GM12892 (cell line): ENCODE measurements around the gene ATP5ME.

Experiments used
- DNase-seq: peaks from one replicate; pipeline ENCODE4 v3.0.0; 2011; ENCODE audit not compliant: insufficient read length
- FAIRE-seq: peaks from 2 replicates; lab custom pipeline; 2011; peaks lifted over from hg19 to GRCh38; lab: Jason Lieb, UNC
- POLR2A ChIP-seq: IDR thresholded peaks from 2 replicates; pipeline ENCODE4 v1.6.1; 2011; ENCODE audit warnings: low read depth, low read length, control low read depth
- POLR2AphosphoS5 ChIP-seq: IDR thresholded peaks from 2 replicates; pipeline ENCODE4 v1.6.1; 2011; ENCODE audit warnings: low read depth, low read length, control low read depth
- TAF1 ChIP-seq: IDR thresholded peaks from 2 replicates; pipeline ENCODE4 v1.6.1; 2011; ENCODE audit warnings: low read depth, mild to moderate bottlenecking, control low read depth, low read length, borderline replicate concordance

The ATP5ME gene

DNA sequence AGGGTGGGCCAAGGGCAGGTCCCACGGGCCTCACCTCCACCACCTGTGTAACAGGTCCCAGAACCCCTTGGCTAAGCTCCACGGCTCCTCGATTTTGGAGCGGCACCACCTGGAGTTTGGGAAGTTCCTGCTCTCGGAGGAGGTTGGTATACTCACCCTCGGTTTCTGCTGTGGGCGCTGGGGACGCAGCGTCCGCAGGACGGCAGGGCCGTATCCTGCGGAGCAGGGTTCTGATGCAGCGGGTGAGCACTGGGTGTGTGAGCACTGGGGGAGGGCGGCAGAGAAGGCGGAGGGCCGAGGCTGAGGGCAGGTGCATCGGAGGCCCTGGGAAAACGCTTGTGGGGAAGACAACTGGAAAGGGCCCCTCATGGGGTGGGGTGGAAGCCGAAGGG lies 11.0 kb downstream of the ATP5ME start:
- TF ChIP-seq TAF1 (no peak), POLR2AphosphoS5 (no peak), POLR2A (no peak)
- no peak for DNase-seq
- FAIRE-seq = no peak

DNA sequence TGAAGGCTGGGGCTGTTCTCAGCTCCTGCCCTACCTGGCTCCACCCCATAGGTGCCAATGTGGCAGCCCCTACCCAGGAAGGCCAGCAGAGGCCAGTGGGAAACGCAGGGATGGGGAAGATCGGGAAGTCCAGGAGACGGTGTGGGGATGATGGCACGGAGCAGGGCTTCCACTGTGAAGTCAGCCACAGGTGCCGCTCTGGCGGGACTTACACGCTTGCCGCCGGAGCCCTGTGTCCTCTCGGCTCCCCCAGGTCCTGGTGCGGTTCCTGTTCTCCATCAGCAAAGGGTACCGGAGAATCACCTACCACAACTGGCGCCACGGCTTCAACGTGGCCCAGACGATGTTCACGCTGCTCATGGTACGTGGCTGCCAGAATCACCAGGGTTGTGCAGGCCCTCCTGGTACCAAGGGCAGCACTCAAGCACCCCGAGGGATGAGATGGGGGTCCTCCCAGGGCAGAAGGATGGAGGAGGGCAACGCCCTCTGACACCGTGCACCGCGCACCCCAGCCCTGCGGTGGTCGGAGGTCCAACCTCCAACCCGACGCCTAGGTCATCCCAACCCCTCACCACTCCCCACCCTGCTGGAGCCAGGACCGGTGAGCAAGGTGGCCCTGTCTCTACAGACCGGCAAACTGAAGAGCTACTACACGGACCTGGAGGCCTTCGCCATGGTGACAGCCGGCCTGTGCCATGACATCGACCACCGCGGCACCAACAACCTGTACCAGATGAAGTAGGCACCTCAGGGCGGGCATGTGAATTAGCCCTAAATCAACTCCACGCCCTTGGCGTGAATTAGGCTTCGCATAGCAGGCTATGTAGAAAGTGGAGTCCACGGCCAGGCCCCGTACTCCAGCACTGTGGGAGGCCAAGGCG lies 12.0 kb downstream of the ATP5ME start:
- no peak for TF ChIP-seq TAF1
- TF ChIP-seq POLR2AphosphoS5 = no peak
- no peak for TF ChIP-seq POLR2A
- FAIRE-seq (no peak), DNase-seq (no peak)

DNA sequence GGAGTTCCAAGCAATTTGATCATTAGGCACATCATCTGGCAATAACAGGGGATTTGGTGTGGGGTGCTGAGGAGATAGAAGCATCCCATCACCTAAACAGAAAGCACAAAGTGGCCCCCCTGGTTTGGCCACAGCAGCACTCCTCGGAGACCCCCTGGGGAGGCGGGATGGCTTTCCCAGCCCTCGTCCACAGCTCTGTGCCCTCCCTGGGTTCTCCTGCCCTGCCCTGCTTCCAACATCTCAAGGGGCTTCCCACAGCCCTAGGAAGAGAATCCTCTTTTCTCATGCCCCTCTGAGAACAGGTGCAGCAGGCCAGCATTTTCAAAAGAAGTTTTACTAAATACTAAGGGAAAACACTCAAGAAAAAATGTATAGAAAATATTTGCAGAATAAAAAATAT lies 12.8 kb downstream of the ATP5ME start:
- no peak for TF ChIP-seq POLR2AphosphoS5
- no peak for FAIRE-seq
- DNase-seq = no peak

DNA sequence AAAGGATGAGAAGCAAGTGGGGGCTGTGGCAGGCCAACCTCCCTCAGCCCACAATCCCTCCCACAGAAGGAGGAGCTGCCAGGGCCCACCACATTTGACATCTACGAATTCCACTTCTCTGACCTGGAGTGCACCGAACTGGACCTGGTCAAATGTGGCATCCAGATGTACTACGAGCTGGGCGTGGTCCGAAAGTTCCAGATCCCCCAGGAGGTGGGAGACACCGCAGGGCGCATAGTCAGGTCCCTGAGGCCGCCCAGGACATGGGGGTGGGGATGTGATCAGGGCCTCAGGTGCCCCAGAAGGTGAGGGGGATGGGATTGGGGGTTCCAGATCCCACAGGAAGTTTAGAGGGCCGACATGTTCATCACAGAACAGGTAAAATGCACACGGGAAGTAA lies 13.7 kb downstream of the ATP5ME start:
- TF ChIP-seq POLR2A (no peak), TAF1 (no peak), POLR2AphosphoS5 (no peak)
- FAIRE-seq = no peak
- no peak for DNase-seq

DNA sequence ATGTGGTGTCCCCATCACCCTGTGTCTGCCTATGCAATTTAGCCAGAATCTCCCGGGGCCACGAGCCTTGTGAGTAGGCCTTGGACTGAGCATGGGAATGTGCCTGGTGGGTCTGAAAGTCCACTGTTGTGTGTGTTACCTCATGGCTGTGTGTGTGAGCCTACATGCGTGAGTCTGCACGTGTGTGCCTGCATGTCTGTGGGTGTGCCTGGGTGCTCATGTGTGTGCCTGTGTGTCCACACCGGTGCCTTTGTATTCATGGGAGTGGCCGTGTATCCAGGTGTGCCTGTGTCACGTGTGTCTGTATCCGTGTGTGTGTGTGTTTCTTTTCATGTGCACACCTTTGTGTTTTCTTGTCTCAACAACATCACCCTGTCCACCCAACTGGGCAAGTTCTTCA lies 14.2 kb downstream of the ATP5ME start:
- FAIRE-seq (no peak), DNase-seq (no peak)

DNA sequence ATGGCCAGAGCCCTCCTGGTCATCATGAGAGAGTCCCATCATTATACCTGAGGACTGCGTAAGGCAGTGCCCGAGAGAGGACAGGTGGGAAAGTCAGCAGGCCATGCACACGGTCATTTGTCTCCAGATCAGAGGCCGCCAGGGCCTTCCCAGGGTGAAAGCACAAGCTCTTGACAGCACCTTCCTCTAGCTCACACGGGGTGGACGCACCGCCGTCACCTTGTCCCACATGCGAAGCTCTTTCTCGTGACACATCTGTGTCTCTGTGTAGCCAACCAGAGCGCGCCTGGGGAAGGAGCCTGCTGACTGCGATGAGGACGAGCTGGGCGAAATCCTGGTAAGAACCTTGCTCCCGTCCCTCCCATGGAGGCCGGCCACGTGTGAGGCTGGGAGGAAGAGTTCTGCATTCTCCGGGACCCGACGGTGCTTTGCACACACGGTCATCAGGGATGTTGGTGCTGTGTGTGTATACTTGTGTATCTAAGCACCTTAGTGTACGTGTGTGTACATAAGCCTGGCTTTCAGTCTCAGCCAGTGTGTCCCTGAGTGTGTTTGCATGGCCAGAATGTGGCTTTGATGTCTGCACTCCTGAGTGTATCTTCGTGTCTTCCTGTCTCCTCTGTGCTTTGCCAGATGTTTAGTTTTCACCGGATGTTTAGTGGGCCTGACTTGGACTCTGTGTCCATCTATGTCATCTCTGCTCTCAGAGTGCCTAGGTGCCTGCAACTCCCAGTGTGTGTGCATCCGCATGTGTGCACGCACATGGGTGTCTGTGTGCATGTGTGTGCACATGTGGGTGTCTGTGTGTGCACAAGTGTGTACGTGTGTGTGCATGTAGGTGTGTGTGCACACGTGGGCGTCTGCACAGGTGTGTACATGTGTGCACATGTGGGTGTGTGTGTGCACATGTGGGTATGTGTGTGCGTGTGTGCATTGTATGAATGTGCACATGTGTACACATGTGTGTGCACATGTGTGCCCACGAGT lies 15.1 kb downstream of the ATP5ME start:
- DNase-seq (no peak), FAIRE-seq (no peak)
- no peak for TF ChIP-seq POLR2AphosphoS5
- no peak for TF ChIP-seq TAF1
- no peak for TF ChIP-seq POLR2A

More for the DNA sequence above, 14.2 kb downstream of the ATP5ME start:
- TF ChIP-seq POLR2AphosphoS5 (no peak), POLR2A (no peak), TAF1 (no peak)

DNA sequence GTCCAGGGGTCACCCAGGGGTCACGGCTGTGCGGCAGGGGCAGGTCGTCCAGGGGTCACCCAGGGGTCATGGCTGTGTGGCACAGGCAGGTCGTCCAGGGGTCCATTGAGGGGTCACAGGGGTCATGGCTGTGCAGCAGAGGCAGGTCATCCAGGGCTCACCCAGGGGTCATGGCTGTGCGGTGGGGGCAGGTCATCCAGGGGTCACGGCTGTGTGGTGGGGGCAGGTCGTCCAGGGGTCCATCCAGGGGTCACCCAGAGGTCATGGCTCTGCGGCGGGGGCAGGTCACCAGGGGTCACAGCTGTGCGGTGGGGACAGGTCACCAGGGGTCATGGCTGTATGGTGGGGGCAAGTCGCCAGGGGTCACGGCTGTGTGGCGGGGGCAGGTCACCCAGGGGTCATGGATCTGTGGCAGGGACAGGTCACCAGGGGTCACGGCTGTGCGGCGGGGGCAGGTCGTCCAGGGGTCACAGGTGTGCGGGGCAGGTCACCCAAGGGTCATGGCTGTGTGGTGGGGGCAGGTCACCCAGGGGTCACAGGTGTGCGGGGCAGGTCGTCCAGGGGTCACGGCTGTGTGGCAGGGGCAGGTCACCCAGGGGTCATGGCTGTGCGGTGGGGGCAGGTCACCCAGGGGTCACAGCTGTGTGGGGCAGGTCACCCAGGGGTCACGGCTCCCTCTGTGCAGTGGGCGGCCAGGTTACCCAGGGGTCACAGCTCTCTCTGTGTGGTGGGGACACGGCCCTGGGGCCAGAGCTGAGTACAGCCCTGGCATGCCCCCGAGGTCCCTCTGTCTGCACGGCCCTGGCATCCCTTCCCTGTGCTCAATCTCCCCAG lies 16.0 kb downstream of the ATP5ME start:
- no peak for FAIRE-seq

DNA sequence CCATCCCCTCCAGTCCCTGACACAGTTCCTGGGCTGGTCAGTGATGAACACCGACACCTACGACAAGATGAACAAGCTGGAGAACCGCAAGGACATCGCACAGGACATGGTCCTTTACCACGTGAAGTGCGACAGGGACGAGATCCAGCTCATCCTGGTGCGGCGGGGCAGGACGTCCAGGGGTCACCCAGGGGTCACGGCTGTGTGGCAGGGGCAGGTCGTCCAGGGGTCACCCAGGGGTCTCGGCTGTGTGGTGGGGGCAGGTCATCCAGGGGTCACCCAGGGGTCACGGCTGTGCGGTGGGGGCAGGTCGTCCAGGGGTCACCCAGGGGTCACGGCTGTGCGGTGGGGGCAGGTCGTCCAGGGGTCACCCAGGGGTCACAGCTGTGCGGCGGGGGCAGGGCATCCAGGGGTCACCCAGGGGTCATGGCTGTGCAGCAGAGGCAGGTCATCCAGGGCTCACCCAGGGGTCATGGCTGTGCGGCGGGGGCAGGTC lies 16.7 kb downstream of the ATP5ME start:
- no peak for FAIRE-seq
- TF ChIP-seq TAF1 = no peak
- TF ChIP-seq POLR2AphosphoS5 = no peak
- no peak for TF ChIP-seq POLR2A
- DNase-seq = no peak

More for the DNA sequence above, 16.0 kb downstream of the ATP5ME start:
- DNase-seq = no peak
- TF ChIP-seq POLR2AphosphoS5 = no peak
- TF ChIP-seq TAF1 = no peak
- TF ChIP-seq POLR2A = no peak

DNA sequence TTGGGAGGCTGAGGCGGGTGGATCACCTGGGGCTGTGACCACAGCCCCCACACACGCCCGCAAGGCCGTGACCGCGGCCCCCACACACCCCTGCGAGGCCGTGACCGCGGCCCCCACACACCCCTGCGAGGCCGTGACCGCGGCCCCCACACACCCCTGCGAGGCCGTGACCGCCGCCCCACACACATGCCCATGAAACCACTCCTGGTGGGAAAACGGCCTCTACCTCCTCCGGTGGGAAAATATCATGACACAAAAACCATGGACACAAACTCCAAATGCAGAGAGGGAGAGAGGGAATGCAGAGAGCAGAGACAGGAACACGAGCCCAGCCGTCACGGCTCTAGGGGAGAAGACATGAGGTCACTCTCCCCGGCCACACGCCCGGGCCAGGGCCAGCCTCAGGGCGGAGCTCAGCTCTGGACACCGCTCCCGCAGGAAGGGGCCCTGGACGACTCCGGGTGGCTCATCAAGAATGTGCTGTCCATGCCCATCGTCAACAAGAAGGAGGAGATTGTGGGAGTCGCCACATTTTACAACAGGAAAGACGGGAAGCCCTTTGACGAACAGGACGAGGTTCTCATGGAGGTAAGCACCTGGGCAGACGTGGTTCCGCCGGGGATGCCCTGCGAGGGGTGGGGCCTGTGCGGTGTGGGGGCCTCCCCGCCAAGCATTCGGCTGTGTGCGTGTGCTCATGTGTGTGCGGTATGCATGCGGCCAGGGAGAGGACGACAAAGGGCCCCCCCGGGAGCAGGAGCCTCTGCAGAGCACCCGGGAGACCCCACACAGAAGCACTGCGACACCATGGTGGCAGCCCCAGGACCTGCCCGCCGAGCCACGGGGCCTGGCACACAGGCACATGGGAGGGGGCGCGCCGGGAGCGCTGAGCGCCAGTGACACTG lies 17.4 kb downstream of the ATP5ME start:
- no peak for FAIRE-seq

DNA sequence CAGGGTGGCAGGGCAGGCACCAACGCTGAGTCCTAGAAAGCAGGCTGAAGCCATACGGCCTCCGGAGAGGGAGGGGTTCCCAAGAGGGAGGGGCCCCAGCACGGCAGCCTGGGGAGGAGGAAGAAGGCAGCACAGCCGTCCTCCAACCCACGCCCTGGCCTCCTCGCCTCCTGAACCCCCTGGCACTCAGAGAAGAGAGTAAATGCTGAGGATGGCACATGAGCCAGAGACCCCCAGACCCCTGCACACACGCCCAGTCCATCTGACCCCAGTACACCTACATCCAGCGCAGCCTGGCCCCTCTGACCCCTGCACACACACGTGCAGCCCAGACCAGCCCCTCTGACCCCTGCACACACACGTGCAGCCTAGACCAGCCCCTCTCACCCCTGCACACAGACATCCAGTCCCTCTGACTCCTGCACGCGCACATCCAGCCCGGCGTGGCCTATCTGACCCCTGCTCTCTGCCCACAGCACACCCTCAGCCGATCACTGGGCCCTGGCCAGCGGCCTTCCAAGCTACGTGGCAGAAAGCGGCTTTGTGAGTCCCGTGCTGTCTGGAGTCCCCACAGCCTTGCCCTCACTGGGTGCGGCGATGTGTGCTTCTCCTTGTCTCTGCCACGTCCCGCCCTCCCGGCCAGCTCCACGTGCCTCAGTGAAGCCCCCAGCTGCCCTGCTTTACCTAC lies 18.5 kb downstream of the ATP5ME start:
- no peak for DNase-seq
- no peak for FAIRE-seq
- TF ChIP-seq POLR2A (no peak), TAF1 (no peak), POLR2AphosphoS5 (no peak)

More for the DNA sequence above, 17.4 kb downstream of the ATP5ME start:
- no peak for DNase-seq
- TF ChIP-seq POLR2A = no peak
- TF ChIP-seq TAF1 = no peak
- no peak for TF ChIP-seq POLR2AphosphoS5
